C4-2B (cell line): ENCODE results near the gene MESD.
"Not testable (repeated sequence)": the region's sequence is repeated elsewhere in the genome, so short reads cannot be mapped to it uniquely, and the experiment has no call there.

Source experiments
- ZFX ChIP-seq: fragments of 450-650 bp; IDR thresholded peaks from 2 replicates; pipeline ENCODE4 v1.6.1; 2017
- TF ChIP-seq, protein P1 (sequence below): fragments of 450-650 bp; conservative IDR thresholded peaks from 2 replicates; pipeline ENCODE4 v1.5.1; 2017; ENCODE audit warnings: mild to moderate bottlenecking

GRCh38 chr15:80955571-80956452, 33.8 kb downstream of the MESD start:
- TF ChIP-seq, protein P1, sequence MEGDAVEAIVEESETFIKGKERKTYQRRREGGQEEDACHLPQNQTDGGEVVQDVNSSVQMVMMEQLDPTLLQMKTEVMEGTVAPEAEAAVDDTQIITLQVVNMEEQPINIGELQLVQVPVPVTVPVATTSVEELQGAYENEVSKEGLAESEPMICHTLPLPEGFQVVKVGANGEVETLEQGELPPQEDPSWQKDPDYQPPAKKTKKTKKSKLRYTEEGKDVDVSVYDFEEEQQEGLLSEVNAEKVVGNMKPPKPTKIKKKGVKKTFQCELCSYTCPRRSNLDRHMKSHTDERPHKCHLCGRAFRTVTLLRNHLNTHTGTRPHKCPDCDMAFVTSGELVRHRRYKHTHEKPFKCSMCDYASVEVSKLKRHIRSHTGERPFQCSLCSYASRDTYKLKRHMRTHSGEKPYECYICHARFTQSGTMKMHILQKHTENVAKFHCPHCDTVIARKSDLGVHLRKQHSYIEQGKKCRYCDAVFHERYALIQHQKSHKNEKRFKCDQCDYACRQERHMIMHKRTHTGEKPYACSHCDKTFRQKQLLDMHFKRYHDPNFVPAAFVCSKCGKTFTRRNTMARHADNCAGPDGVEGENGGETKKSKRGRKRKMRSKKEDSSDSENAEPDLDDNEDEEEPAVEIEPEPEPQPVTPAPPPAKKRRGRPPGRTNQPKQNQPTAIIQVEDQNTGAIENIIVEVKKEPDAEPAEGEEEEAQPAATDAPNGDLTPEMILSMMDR: not testable (repeated sequence)
- not testable (repeated sequence) for TF ChIP-seq ZFX
